ENCODE measurements around the gene RFFL. TPM values are rescaled to one million over a fixed set of nuclear protein-coding genes. Genes with fewer than 3 reads are reported as not detected.

The RFFL gene
- total RNA-seq, 1 donor from 2014 or later, result 9.5 TPM

DNA sequence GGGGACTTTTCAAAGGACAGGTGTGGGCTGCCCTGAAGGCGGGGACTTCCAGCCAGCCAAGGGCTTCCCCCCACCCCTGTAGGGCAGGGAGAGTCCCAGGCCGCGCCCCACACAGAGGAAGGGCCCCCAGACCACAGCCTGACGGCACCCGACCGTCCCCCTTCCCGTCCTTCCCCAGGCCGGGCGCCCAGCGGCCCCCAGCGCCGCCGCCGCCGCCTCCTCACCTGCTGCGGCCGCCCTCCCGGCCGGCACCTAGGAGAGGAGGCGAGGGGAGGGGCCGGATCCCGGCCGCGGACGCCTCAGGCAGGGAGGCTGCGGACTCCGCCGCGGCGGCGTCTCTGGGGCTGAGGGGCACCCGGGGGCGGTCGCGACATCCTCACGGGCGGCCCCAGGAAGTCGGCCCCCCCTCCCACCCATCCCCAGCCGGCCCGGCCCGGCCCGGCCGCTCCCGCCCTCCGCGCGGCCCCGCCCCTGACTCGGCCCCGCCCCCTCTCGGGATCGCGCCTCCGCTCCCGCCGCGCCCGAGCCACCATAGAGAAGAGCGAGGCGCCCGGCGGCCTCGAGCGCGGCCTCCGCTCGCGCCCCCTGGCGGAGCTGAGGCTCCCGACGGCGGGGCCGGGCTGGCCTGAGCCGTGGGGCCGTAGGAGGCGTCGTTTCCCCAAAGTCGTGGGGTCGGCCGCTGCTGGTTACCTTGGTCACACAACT, 25.5 kb upstream of the RFFL start:
- no peaks in the 10 kb centered on the region for H3K27me3 ChIP-seq (ENCODE audit: insufficient read depth, low read length)
- Mint-ChIP-seq H3K4me1 (ENCODE audit: low read depth, unreplicated experiment) (peaks cover 20% of the 10 kb centered on the region), H3K27me3 (ENCODE audit: low read depth, unreplicated experiment) (no peaks in the 10 kb centered on the region), H3K27ac (ENCODE audit: unreplicated experiment) (peak overlapping the region; percentile 88), H3K36me3 (ENCODE audit: low read depth, unreplicated experiment) (no peaks in the 10 kb centered on the region), H3K9me3 (ENCODE audit: unreplicated experiment) (peaks cover 2% of the 10 kb centered on the region), H3K4me3 (ENCODE audit: unreplicated experiment) (peak overlapping the region; percentile 93)
- H3K27ac ChIP-seq (ENCODE audit: low read depth, low read length), result peak overlapping the region; percentile 75
- H2AFZ ChIP-seq (ENCODE audit: low read depth, low read length), result peak overlapping the region; percentile 89
- peaks cover 45% of the 10 kb centered on the region for H3K79me2 ChIP-seq (ENCODE audit: insufficient read depth, low read length)
- peak overlapping the region; percentile 95 for H3K4me2 ChIP-seq (ENCODE audit: low read length)
- no peak for FAIRE-seq
- TF ChIP-seq, protein P1, sequence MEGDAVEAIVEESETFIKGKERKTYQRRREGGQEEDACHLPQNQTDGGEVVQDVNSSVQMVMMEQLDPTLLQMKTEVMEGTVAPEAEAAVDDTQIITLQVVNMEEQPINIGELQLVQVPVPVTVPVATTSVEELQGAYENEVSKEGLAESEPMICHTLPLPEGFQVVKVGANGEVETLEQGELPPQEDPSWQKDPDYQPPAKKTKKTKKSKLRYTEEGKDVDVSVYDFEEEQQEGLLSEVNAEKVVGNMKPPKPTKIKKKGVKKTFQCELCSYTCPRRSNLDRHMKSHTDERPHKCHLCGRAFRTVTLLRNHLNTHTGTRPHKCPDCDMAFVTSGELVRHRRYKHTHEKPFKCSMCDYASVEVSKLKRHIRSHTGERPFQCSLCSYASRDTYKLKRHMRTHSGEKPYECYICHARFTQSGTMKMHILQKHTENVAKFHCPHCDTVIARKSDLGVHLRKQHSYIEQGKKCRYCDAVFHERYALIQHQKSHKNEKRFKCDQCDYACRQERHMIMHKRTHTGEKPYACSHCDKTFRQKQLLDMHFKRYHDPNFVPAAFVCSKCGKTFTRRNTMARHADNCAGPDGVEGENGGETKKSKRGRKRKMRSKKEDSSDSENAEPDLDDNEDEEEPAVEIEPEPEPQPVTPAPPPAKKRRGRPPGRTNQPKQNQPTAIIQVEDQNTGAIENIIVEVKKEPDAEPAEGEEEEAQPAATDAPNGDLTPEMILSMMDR (IDR thresholded peaks at IDR 0.05; ENCODE audit: insufficient read depth, low read depth, low read length), result peak; percentile 44
- no peak for TF ChIP-seq EZH2 (IDR thresholded peaks at IDR 0.05; ENCODE audit: insufficient read depth, low read length)
- H3K9ac ChIP-seq (ENCODE audit: low read length), result peak overlapping the region; percentile 85
- H4K20me1 ChIP-seq (ENCODE audit: insufficient read depth, low read length), result no peaks in the 10 kb centered on the region
- peaks cover 34% of the 10 kb centered on the region for H3K4me1 ChIP-seq (ENCODE audit: insufficient read depth, low read length)
- H3K36me3 ChIP-seq (ENCODE audit: insufficient read depth, low read length), result no peaks in the 10 kb centered on the region
- DNase-seq (ENCODE audit: low read depth), result peak; percentile 39
- H3K9me3 ChIP-seq (ENCODE audit: insufficient read depth, low read depth, low read length), result no peaks in the 10 kb centered on the region
- peak overlapping the region; percentile 81 for H3K4me3 ChIP-seq (ENCODE audit: insufficient read depth, low read depth, low read length)

- DNase-seq (ENCODE audit: low read depth), result no peak
- Histone ChIP-seq H3K9me3 (ENCODE audit: insufficient read depth, low read depth, low read length) (no peaks in the 10 kb centered on the region), H3K36me3 (ENCODE audit: insufficient read depth, low read length) (no peaks in the 10 kb centered on the region), H3K27ac (ENCODE audit: low read depth, low read length) (peak overlapping the region; percentile 75), H3K4me1 (ENCODE audit: insufficient read depth, low read length) (peaks cover 34% of the 10 kb centered on the region), H2AFZ (ENCODE audit: low read depth, low read length) (peak overlapping the region; percentile 37), H3K4me3 (ENCODE audit: insufficient read depth, low read depth, low read length) (peak overlapping the region; percentile 81), H4K20me1 (ENCODE audit: insufficient read depth, low read length) (no peaks in the 10 kb centered on the region), H3K9ac (ENCODE audit: low read length) (peak overlapping the region; percentile 85), H3K79me2 (ENCODE audit: insufficient read depth, low read length) (peaks cover 50% of the 10 kb centered on the region), H3K27me3 (ENCODE audit: insufficient read depth, low read length) (no peaks in the 10 kb centered on the region), H3K4me2 (ENCODE audit: low read length) (peak overlapping the region; percentile 95)
- peak overlapping the region; percentile 93 for H3K4me3 Mint-ChIP-seq (ENCODE audit: unreplicated experiment)
- no peaks in the 10 kb centered on the region for H3K27me3 Mint-ChIP-seq (ENCODE audit: low read depth, unreplicated experiment)
- no peaks in the 10 kb centered on the region for H3K36me3 Mint-ChIP-seq (ENCODE audit: low read depth, unreplicated experiment)
- peak overlapping the region; percentile 88 for H3K27ac Mint-ChIP-seq (ENCODE audit: unreplicated experiment)
- TF ChIP-seq EZH2 (IDR thresholded peaks at IDR 0.05; ENCODE audit: insufficient read depth, low read length), result no peak
- no peaks in the 10 kb centered on the region for H3K9me3 Mint-ChIP-seq (ENCODE audit: unreplicated experiment)
- peaks cover 20% of the 10 kb centered on the region for H3K4me1 Mint-ChIP-seq (ENCODE audit: low read depth, unreplicated experiment)
- FAIRE-seq, result no peak
Measured at GRCh38 chr17:35088356-35088880, 24.9 kb upstream of the RFFL start.

DNA sequence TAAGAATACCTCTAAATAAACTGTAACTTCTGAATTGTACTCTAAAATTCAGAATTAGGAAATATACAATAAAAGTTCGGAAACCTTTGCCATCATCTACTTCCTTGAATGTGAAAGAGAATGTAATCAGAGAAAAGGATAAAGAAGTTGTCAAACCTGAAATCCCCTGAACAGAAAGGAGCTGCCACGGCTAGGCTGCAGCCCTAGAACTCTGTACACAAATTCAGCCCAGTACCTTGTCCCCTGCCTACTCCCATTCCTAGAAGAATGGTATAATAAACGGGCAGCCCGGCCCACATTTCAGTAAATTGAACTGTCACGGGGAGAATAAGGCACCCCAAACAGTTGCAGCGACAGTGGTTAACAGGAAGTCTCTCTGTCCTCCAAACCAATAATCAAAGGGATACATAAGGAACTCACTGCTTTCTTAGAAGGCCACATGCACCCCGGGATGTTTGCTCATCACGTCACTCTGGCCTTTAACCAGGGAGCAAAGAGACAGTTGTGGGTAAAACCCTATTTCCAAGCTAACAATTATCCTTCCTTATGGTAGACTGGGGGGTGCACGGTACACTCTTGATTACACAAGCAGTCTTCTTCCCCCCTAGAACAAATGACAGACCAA, 24.3 kb upstream of the RFFL start:
- no peaks in the 10 kb centered on the region for H3K27me3 Mint-ChIP-seq (ENCODE audit: low read depth, unreplicated experiment)
- H3K27ac ChIP-seq (ENCODE audit: low read depth, low read length), result peak overlapping the region; percentile 75
- peaks cover 40% of the 10 kb centered on the region for H3K4me1 ChIP-seq (ENCODE audit: insufficient read depth, low read length)
- no peaks in the 10 kb centered on the region for H3K27me3 ChIP-seq (ENCODE audit: insufficient read depth, low read length)
- FAIRE-seq (no peak), DNase-seq (ENCODE audit: low read depth) (no peak)
- peak overlapping the region; percentile 93 for H3K4me3 Mint-ChIP-seq (ENCODE audit: unreplicated experiment)
- H3K9me3 ChIP-seq (ENCODE audit: insufficient read depth, low read depth, low read length), result no peaks in the 10 kb centered on the region
- H3K4me1 Mint-ChIP-seq (ENCODE audit: low read depth, unreplicated experiment), result peaks cover 20% of the 10 kb centered on the region
- H4K20me1 ChIP-seq (ENCODE audit: insufficient read depth, low read length), result no peaks in the 10 kb centered on the region
- peak overlapping the region; percentile 85 for H3K9ac ChIP-seq (ENCODE audit: low read length)
- peaks cover 50% of the 10 kb centered on the region for H3K79me2 ChIP-seq (ENCODE audit: insufficient read depth, low read length)
- peak overlapping the region; percentile 88 for H3K27ac Mint-ChIP-seq (ENCODE audit: unreplicated experiment)
- peak overlapping the region; percentile 37 for H2AFZ ChIP-seq (ENCODE audit: low read depth, low read length)
- H3K4me3 ChIP-seq (ENCODE audit: insufficient read depth, low read depth, low read length), result peak overlapping the region; percentile 81
- H3K36me3 ChIP-seq (ENCODE audit: insufficient read depth, low read length), result no peaks in the 10 kb centered on the region
- H3K9me3 Mint-ChIP-seq (ENCODE audit: unreplicated experiment), result no peaks in the 10 kb centered on the region
- no peaks in the 10 kb centered on the region for H3K36me3 Mint-ChIP-seq (ENCODE audit: low read depth, unreplicated experiment)
- TF ChIP-seq, protein P1 (IDR thresholded peaks at IDR 0.05; ENCODE audit: insufficient read depth, low read depth, low read length), result no peak
- no peak for TF ChIP-seq EZH2 (IDR thresholded peaks at IDR 0.05; ENCODE audit: insufficient read depth, low read length)
- peak overlapping the region; percentile 95 for H3K4me2 ChIP-seq (ENCODE audit: low read length)

All from astrocyte (in vitro differentiated cells and primary cell).